Motor neuron (in vitro differentiated cells): ENCODE measurements around the gene OLFML2A. TPM values are rescaled to one million over a fixed set of nuclear protein-coding genes. Genes with fewer than 3 reads are reported as not detected.

Experiments
- ATAC-seq, 8 experiments: fragments of 200-7000 bp; cut with Tn5 transposase; replicated peaks in 6 of 8; 2 replicates each; pipeline ENCODE4 v1.8.0; 2021; ENCODE audit warnings: mild to moderate bottlenecking in 8 of 8, moderate library complexity in 8 of 8
- H3K27ac ChIP-seq, 2 donors: fragments of 250-450 bp; sonication (Bioruptor Pico); 2 replicates each; pipeline ENCODE4 v1.9.0; 2021; ENCODE audit warnings: antibody characterized with exemption in 2 of 2, mild to moderate bottlenecking in 2 of 2, moderate library complexity in 1 of 2
- H3K4me1 ChIP-seq, 2 donors: fragments of 250-450 bp; sonication (Bioruptor Pico); replicated peaks in 1 of 2; 2 replicates each; pipeline ENCODE4 v1.6.1; 2021; ENCODE audit warnings: antibody characterized with exemption in 2 of 2, mild to moderate bottlenecking in 2 of 2, moderate library complexity in 1 of 2
- H3K4me3 ChIP-seq, 5 donors: fragments of 250-450 bp; sonication (Bioruptor Pico); 2 replicates each; pipeline ENCODE4 v1.9.0; 2021; ENCODE audit warnings: antibody characterized with exemption in 5 of 5, mild to moderate bottlenecking in 5 of 5, moderate library complexity in 4 of 5
- WGBS, 10 experiments: fragments of 450-650 bp; shearing (Covaris generic); methylation state at CpG; one replicate each; pipeline ENCODE4 v1.0.0; 2022; 5-methylcytosine and 5-hydroxymethylcytosine counted together
- in situ Hi-C, 9 experiments: fragments of 400-800 bp; cut with MboI; loops; one replicate each; pipeline ENCODE4 v1.15.0; 2021; ENCODE audit warnings: low sequenced_read_pairs in 9 of 9, low pct_unique_long_range_greater_than_20kb in 2 of 9; ENCODE audit not compliant: unreplicated experiment in 9 of 9
- total RNA-seq, 8 experiments: library from RNA; unstranded; fragments of 300-600 nt; gene quantifications; 2 replicates each; pipeline versions ENCODE4 v1.2.3 to v1.2.4, GENCODE V29; 2022

The OLFML2A gene
- total RNA-seq, 8 experiments from 2014 or later, result 0.10 to 14.3 (median 0.37) TPM

DNA sequence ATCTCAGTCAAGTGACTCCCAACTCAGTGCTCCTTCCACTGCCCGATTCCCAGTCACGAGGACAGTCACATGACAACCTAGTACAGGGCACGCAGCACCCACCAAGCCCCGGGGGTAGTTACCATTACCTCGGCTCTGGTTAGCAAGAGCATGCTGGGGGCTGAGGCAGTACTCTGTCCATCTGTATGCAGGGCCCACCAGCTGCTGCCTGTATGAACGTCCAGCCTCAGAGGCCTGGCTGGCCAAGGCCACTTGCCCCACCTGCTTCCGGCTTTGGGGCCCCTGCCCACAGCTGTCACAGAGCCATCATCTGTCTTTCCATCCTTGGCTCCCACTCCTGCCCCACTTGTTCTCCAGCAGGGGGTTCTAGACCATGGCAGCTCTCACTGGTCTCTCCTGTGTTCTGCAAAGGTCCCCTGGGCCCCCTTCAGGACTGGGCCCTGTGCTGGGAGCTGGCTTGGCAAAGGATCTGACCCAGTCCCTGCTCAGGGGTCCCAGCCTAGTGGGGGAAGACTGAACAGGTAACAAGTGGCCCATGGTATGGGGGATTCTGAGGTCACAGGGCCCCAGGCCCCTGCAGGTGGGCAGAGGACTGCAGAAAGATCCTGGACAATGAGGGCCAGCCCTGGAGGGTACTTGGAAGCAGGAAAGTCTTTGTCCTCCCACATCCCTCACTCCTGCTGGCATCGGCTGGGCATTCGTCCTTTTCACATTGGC lies 81.6 kb downstream of the OLFML2A start:
- in situ Hi-C loops, result loop anchor here in 3 of 9 experiments (10.0 to 25.0 kb wide), 2 partner anchors 84 to 96 kb away; partner anchors contain the start of genes NR6A1 (in 3 of the 3) and OLFML2A (in 2 of the 3)
- no peak overlapping the region for H3K27ac ChIP-seq
- peaks cover 9 to 15% of the 10 kb centered on the region in 2 donors for H3K4me1 ChIP-seq
- H3K4me3 ChIP-seq, result no peak overlapping the region
- 20 to 100% (median 80%) methylated on average over 1 to 7 of the region's 9 CpGs; no CpG with 5 or more reads in 4 of the 10 experiments for WGBS, 10 experiments
- no peak for ATAC-seq

DNA sequence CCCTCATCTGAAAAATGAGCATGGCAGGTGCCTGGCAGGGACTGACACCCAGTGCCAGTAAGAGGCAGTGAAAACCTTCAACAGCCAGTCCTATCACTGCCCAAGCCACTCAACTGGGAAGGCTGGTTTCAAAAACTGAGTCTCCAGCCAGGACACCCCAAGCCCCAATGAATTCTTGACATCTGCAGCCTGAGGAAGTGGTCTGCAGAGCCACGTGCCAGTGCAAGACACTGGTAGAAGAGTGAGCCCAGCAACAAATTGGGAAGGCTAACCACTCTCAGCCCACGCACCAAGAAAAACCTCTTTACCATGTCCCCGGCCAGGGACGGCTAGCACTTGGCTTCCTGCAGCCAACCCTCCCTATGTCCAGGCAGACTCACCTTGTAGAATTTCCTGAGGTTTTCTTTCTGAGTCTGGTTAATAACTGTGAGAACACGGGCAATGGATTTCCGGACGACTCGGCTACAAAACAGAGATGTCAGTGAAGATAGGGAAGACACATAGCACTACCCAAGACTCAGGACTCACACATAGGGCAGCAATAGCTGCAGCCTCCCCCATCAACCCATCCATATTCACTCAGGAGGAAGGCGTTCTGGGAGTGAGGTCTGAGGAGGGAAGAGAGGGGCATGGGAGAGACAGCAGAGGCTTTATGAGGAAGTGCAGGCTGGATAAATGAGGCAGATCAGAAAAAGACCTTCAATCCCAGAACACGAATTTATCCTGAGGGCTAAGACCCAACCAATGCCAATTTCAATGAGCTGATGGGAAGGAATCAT lies 83.1 kb downstream of the OLFML2A start:
- ATAC-seq, result no peak
- Histone ChIP-seq H3K4me3 (peak overlapping the region in 3 of 5 donors; percentile 77 to 93 (median 85)), H3K27ac (no peak overlapping the region), H3K4me1 (peaks cover 9 to 15% of the 10 kb centered on the region in 2 donors)
- in situ Hi-C loops, result loop anchor here in 3 of 9 experiments (10.0 to 25.0 kb wide), 2 partner anchors 85 to 98 kb away; partner anchors contain the start of genes NR6A1 (in 3 of the 3) and OLFML2A (in 2 of the 3)
- WGBS, 10 experiments, result 20 to 85% (median 77%) methylated on average over 1 to 9 of the region's 10 CpGs; no CpG with 5 or more reads in 5 of the 10 experiments

DNA sequence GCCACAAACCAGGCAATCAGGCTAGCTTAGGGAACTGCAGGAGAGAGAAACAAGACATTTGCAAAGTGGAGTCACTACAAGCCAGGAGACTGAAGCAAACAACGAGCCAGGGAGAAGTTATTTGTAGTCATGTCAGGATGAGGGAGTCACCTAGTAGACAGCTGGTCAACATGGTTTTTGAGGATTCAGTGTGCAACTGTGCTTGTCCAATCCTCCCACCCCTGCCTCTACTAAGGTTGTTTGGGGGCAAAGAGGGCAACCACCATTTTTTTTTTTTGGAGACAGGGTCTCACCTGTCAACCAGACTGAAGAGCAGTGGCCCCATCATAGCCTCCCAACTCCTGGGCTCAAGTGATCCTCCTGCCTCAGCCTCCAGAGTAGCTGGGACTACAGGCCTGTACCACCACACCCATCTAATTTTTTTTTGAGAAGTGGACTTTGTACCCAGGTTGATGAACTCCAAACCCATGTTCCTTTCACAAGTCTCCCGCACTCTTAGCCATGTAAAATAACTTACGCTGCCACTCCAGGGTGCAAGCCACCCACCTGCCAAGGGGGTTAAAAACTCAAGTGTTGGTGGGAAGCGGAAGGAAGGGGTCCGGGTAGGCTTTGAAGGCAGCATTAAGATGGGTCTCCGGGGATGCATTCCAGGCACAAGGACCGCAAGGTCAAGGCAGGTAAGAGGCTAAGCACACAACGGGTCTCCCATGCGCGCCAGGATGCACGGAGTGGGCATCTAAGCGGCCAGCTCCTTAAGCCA lies 83.8 kb downstream of the OLFML2A start:
- ATAC-seq, result no peak
- peak overlapping the region in 1 of 2 donors; percentile 93 for H3K27ac ChIP-seq

DNA sequence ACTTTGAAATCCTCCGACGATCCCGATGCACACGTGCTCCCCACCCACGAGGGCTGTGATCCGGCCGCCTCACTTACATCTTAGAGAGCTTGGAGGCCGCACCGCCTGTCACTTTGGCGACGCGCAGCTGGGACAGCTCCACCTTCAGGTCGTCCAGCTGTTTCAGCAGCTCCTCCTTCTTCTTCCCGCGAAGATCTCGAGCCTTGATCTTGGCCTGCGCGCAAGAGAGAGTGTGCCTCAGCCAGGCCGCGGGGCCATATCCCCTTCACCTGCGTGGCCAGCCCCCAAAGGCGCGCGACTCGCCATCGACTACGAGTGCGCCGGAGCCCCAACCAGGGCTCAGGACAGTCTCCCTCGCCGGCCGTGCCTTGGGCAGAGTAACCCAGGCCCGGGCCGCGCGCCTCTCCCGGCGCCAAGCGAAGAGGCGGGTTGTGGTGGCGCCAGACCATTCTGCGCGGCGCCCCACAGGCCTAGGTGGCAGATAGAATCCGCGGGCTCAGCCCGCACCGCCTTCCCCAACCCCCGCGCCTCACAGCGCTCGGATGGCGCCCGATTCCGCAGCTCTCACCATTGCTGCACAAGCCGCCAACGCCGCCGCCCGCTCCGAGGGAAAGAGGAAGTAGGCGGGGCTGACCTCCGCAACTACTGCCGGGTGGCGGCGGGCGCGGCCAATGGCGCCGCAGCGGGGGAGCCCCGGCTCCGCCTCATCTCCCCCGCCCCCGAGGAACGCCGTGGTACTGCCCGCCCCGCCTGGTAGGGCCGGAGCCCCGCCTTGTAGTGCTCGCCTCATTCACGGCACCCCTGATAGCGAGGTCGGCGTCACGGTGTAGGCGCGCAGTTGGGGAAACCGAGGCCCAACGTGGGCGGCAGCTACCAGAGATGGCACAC lies 84.7 kb downstream of the OLFML2A start, which contains the start of the genes ARPC5L and RPL35:
Gene ARPC5L (plus strand): TSS at position 789 of the 888 bp plus-strand sequence. CDS start 7,161 bp downstream, outside the sequence.
Gene RPL35 (minus strand): TSS at position 616 of the 888 bp plus-strand sequence. CDS start 45 bp downstream, at position 571.
- WGBS, 10 experiments, result 0 to 9% (median 0%) methylated on average over 2 to 15 of the region's 92 CpGs; no CpG with 5 or more reads in 6 of the 10 experiments
- Histone ChIP-seq H3K27ac (peak within 1 kb of the TSS; percentile 83 to 93), H3K4me3 (peak within 1 kb of the TSS; percentile 74 to 93 (median 85)), H3K4me1 (peaks cover 9 to 15% of the 10 kb centered on the region in 2 donors)
- peak; percentile 86 to 97 (median 95) for ATAC-seq
- in situ Hi-C loops, result loop anchor here in 1 of 9 experiments (25.0 kb wide), 1 partner anchor 99 kb away; the partner anchor contains the start of gene NR6A1

More for the DNA sequence above, 83.8 kb downstream of the OLFML2A start:
- WGBS, 10 experiments, result 0 to 10% (median 0%) methylated on average over 1 to 8 of the region's 12 CpGs; no CpG with 5 or more reads in 1 of the 10 experiments
- Histone ChIP-seq H3K4me1 (peaks cover 9 to 15% of the 10 kb centered on the region in 2 donors), H3K4me3 (peak overlapping the region; percentile 74 to 93 (median 85))
- in situ Hi-C loops, result loop anchor here in 1 of 9 experiments (25.0 kb wide), 1 partner anchor 98 kb away; the partner anchor contains the start of gene NR6A1

DNA sequence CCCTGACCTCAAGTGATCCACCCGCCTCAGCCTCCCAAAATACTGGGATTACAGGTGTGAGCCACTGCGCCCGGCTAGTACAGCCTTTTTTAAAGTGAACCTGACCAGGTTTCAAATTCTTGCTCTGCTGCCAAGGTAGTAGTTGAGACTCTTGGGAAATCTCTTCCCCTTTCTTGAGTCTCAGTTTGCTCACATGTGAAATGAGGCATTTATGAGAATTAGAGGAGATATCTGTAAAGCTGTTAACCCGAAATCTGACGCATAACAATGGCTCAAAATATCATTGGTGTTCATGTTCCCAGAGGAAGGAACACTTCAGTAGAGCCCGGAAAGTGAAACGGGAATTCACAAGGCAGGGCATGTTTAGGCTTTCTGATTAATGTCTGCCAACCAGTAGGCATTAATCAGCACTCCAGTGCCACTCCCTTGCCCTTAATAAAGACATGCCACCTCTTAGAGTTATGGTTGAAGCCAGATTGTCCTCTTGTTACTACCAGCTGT lies 86.5 kb downstream of the OLFML2A start:
- no peak overlapping the region for H3K27ac ChIP-seq
- no peak for ATAC-seq
- in situ Hi-C loops, result loop anchor here in 1 of 9 experiments (25.0 kb wide), 1 partner anchor 101 kb away; the partner anchor contains the start of gene NR6A1
- no peak overlapping the region for H3K4me3 ChIP-seq
- WGBS, 10 experiments, result 7 to 100% (median 93%) methylated on average over 2 to 7 of the region's 7 CpGs; no CpG with 5 or more reads in 1 of the 10 experiments
- peaks cover 15 to 19% of the 10 kb centered on the region in 2 donors for H3K4me1 ChIP-seq

Other genes with a start within 250 kb of the OLFML2A start
- 10 to 100 TPM in 1 of 8 experiments, 1 to 10 TPM in 6, under 1 TPM in 1; 0.46 to 29.0 (median 3.7) TPM for gene NR6A1, start 5.8 kb upstream of the OLFML2A start, total RNA-seq
- 10 to 100 TPM in 1 of 8 experiments, 1 to 10 TPM in 1, under 1 TPM in 5, not detected in 1; 0.33 to 11.5 (median 0.50) TPM for gene WDR38, start 76.3 kb downstream of the OLFML2A start, total RNA-seq
- 1,000 to 10,000 TPM; 2,145 to 3,545 (median 3,108) TPM for gene RPL35, start 84.8 kb downstream of the OLFML2A start, total RNA-seq
- gene ARPC5L, start 85.0 kb downstream of the OLFML2A start, total RNA-seq, result 10 to 100 TPM; 13.3 to 51.0 (median 33.3) TPM
- gene GOLGA1, start 163.9 kb downstream of the OLFML2A start, total RNA-seq, result 10 to 100 TPM in 6 of 8 experiments, 1 to 10 TPM in 2; 8.8 to 18.8 (median 14.3) TPM